Measurements from ENCODE around the gene USH1C. TPM values are rescaled to one million over a fixed set of nuclear protein-coding genes. Genes with fewer than 3 reads are reported as not detected.

The USH1C gene
- total RNA-seq, 2 donors from 2014 or later: not detected

DNA sequence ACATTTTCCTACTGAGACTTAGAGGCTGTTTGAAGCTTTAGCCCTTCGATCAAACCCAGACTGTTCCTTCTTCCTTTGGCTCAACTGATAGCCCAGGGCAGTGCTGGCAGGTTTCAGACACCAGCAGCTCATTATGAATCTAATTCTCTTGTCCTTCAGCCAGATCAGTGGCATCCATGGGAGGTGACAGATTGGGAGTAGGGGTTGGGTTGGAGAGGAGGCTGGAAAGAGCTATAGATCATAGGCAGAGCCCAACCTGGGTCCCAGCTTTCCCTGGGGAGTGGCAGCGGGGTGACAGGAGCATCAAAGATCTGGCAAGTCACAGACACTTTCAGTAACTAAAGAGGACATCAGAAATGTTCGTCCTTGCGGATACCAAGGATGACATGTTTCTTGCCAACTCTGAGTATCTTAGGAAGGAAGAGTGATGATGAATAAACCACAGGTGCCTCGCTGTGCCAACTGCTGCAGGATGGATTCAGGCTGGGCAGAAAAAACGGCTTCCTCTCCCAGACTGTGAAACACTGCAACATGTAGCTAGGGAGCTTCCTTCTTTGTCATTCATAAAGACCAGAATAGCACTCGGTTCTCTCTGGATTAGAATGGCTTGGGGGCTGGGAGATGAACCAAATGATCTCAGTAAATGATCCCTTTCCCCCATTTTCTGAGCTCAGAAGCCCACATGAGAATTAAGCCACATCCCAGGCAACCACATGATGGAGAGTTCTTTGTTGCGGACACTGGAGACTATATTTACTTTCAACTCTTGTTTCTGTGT lies 86.6 kb downstream of the USH1C start:
- Mint-ChIP-seq H3K36me3 (ENCODE audit: low read depth) (no peaks in the 10 kb centered on the region), H3K4me1 (no peaks in the 10 kb centered on the region), H3K27me3 (peaks cover 17% of the 10 kb centered on the region), H3K9me3 (no peaks in the 10 kb centered on the region), H3K4me3 (no peak overlapping the region), H3K27ac (no peak overlapping the region)
- ATAC-seq (replicated peaks): no peak

DNA sequence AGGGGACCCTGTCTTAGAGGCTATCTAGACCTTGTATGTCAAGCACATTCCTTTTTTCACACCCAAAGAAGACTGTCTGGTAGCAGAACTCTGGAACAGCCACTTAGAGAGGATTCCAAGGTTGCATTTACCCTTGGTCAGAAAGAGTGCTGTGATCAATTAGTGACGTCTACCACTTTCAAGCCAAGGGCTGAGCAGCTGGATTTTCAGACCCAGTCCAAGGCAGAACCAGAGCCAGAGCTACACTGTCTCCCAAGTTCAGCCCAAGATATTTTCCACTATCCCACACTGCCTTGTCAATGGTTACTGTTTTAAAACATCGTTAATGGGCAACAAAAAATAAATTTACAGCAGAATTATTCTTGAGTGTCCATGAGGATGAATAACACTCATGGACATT lies 91.5 kb downstream of the USH1C start:
- Mint-ChIP-seq H3K4me1 (no peaks in the 10 kb centered on the region), H3K27ac (no peak overlapping the region), H3K36me3 (ENCODE audit: low read depth) (no peaks in the 10 kb centered on the region), H3K4me3 (no peak overlapping the region), H3K9me3 (no peaks in the 10 kb centered on the region), H3K27me3 (peaks cover 22% of the 10 kb centered on the region)
- no peak for ATAC-seq (replicated peaks)

GRCh38 chr11:17449158-17449557 lies 95.1 kb downstream of the USH1C start:
- H3K4me3 Mint-ChIP-seq: no peak overlapping the region
- H3K27me3 Mint-ChIP-seq: peaks cover 16% of the 10 kb centered on the region
- ATAC-seq (replicated peaks): no peak
- no peaks in the 10 kb centered on the region for H3K4me1 Mint-ChIP-seq
- no peaks in the 10 kb centered on the region for H3K9me3 Mint-ChIP-seq
- no peak overlapping the region for H3K27ac Mint-ChIP-seq
- H3K36me3 Mint-ChIP-seq (ENCODE audit: low read depth): no peaks in the 10 kb centered on the region

DNA sequence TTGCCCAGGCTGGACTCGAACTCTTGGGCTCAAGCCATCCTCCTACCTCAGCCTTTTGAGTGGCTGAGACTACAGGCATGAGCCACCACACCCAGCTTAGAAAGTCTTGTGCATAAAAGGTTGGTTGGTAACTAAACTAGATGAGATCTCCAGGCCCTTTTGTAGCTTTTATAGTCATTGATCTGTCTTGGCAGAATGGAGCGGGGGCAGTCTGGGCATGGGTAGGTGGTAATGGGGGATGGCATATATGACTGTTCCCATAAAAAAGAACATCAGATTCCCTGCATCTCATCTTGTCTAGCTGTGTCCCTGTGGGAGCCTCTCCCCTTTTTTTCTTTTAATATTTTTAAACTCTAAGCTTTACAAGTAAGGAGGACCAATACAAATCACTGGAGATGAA lies 97.7 kb downstream of the USH1C start:
- Mint-ChIP-seq H3K36me3 (ENCODE audit: low read depth) (no peaks in the 10 kb centered on the region), H3K4me1 (no peaks in the 10 kb centered on the region)
- ATAC-seq (replicated peaks): no peak

DNA sequence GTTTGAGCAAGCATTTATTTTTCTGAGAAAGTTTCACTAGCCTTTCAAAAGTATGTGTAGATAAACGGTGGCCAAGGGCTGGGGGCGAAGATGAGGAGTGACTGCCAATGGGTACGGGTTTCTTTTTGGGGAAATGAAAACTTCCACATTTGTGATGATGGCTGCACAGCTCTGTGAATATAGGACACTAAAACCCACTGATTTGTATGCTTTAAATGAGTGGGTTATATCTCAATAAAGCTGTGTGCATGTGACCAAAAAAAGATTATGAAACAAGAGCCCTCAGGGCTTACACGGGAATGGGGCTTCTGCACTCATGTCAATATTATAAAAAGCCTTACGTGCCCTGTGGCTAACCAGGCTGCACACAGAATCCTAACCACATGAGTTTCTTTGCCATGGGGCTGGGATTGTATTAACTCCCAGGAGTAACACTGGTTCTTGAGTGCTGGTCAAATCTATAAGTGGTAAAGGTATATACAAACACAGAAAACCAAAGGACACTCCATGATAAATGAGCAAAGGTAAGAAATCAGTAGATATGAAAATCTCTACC lies 98.9 kb downstream of the USH1C start:
- Mint-ChIP-seq H3K4me3 (no peak overlapping the region), H3K27ac (no peak overlapping the region), H3K36me3 (ENCODE audit: low read depth) (no peaks in the 10 kb centered on the region), H3K27me3 (peaks cover 12% of the 10 kb centered on the region), H3K9me3 (peaks cover 4% of the 10 kb centered on the region), H3K4me1 (no peaks in the 10 kb centered on the region)
- ATAC-seq (replicated peaks): no peak

More for the DNA sequence above, 97.7 kb downstream of the USH1C start:
- Mint-ChIP-seq H3K9me3 (peaks cover under 1% of the 10 kb centered on the region), H3K27ac (no peak overlapping the region), H3K4me3 (no peak overlapping the region), H3K27me3 (peaks cover 6% of the 10 kb centered on the region)

- Mint-ChIP-seq H3K4me3 (no peak overlapping the region), H3K36me3 (ENCODE audit: low read depth) (no peaks in the 10 kb centered on the region), H3K4me1 (no peaks in the 10 kb centered on the region), H3K9me3 (peaks cover 4% of the 10 kb centered on the region), H3K27me3 (peaks cover 17% of the 10 kb centered on the region), H3K27ac (no peak overlapping the region)
- ATAC-seq (replicated peaks): no peak
Observed at GRCh38 chr11:17443926-17444690, 100.1 kb downstream of the USH1C start.

Other genes starting within 250 kb of the USH1C start
- under 1 TPM; 0.73 to 0.95 TPM for gene NCR3LG1, start 192.6 kb downstream of the USH1C start, total RNA-seq
- gene KCNJ11, start 155.8 kb downstream of the USH1C start, total RNA-seq: under 1 TPM in 1 of 2 donors, not detected in 1; 0.32 TPM
- gene ABCC8, start 67.6 kb downstream of the USH1C start, total RNA-seq: not detected
- not detected for gene OTOG, start 2.8 kb upstream of the USH1C start, total RNA-seq
- not detected for gene MYOD1, start 175.2 kb upstream of the USH1C start, total RNA-seq
- not detected for gene KCNC1, start 190.4 kb upstream of the USH1C start, total RNA-seq

Measured in activated T-helper 17 cell treated with anti-CD3 and anti-CD28 coated beads, Interleukin-2, amount 50 U/mL, for 72 hours (primary cell).